Choroid plexus epithelial cell (primary cell): ENCODE data around the gene ELSPBP1.

Source experiments
- DNase-seq: peaks from one replicate; pipeline ENCODE4 v3.0.0-alpha.2; 2010; ENCODE audit warnings: low read depth
- H3K4me3 ChIP-seq: 2 replicates; pipeline ENCODE4 v1.5.1; 2011; ENCODE audit warnings: low read depth, mild to moderate bottlenecking, control low read depth, low read length, moderate library complexity
- CTCF ChIP-seq: conservative IDR thresholded peaks from 2 replicates; pipeline ENCODE4 v1.5.1; 2011; ENCODE audit warnings: low read depth, mild to moderate bottlenecking, control low read depth, inconsistent platforms, low read length, moderate library complexity

Gene ELSPBP1

GRCh38 chr19:48023011-48023410 lies 28.6 kb downstream of the ELSPBP1 start:
- no peak overlapping the region for H3K4me3 ChIP-seq
- TF ChIP-seq CTCF = no peak
- DNase-seq = no peak

- H3K4me3 ChIP-seq = no peak overlapping the region
- no peak for TF ChIP-seq CTCF
- no peak for DNase-seq
Observed at GRCh38 chr19:48023518-48023917, 29.1 kb downstream of the ELSPBP1 start.

GRCh38 chr19:48025480-48025879 lies 31.0 kb downstream of the ELSPBP1 start:
- no peak for TF ChIP-seq CTCF
- no peak overlapping the region for H3K4me3 ChIP-seq
- DNase-seq = no peak

GRCh38 chr19:48029431-48029830 lies 35.0 kb downstream of the ELSPBP1 start:
- DNase-seq = no peak
- TF ChIP-seq CTCF = no peak

GRCh38 chr19:48030073-48030472 lies 35.6 kb downstream of the ELSPBP1 start:
- TF ChIP-seq CTCF = no peak
- no peak overlapping the region for H3K4me3 ChIP-seq
- no peak for DNase-seq

More at GRCh38 chr19:48029431-48029830, 35.0 kb downstream of the ELSPBP1 start:
- H3K4me3 ChIP-seq = no peak overlapping the region

GRCh38 chr19:48033604-48034003 lies 39.2 kb downstream of the ELSPBP1 start:
- H3K4me3 ChIP-seq = no peak overlapping the region
- TF ChIP-seq CTCF = no peak
- DNase-seq = no peak

GRCh38 chr19:48036765-48037164 lies 42.3 kb downstream of the ELSPBP1 start:
- no peak for DNase-seq
- no peak overlapping the region for H3K4me3 ChIP-seq
- no peak for TF ChIP-seq CTCF
